ENCODE measurements around the gene TEX261.
"Not testable (repeated sequence)": the region's sequence is repeated elsewhere in the genome, so short reads cannot be mapped to it uniquely, and the experiment has no call there.

The TEX261 gene

GRCh38 chr2:70999931-71000330, 5.3 kb upstream of the TEX261 start:
- DNase-seq = not testable (repeated sequence)

GRCh38 chr2:70999362-70999761, 4.7 kb upstream of the TEX261 start:
- no peak for DNase-seq

- DNase-seq = not testable (repeated sequence)
Measured at GRCh38 chr2:70998885-70999284, 4.2 kb upstream of the TEX261 start.

- DNase-seq = no peak
Measured at GRCh38 chr2:70995426-70995729, 705 bp upstream of the TEX261 start.

- DNase-seq = no peak
Measured at GRCh38 chr2:70994009-70994698, 519 bp downstream of the TEX261 start.

GRCh38 chr2:70992945-70993853, 1.5 kb downstream of the TEX261 start:
- DNase-seq = no peak

GRCh38 chr2:70991742-70992141, 2.9 kb downstream of the TEX261 start:
- no peak for DNase-seq

- DNase-seq = no peak
Measured at GRCh38 chr2:70991142-70991541, 3.5 kb downstream of the TEX261 start.

GRCh38 chr2:70990216-70990615, 4.5 kb downstream of the TEX261 start:
- no peak for DNase-seq

- no peak for DNase-seq
Measured at GRCh38 chr2:70988726-70989648, 5.7 kb downstream of the TEX261 start.

- no peak for DNase-seq
Measured at GRCh38 chr2:70988151-70988550, 6.5 kb downstream of the TEX261 start.

GRCh38 chr2:70987386-70987785, 7.3 kb downstream of the TEX261 start:
- DNase-seq = no peak

- no peak for DNase-seq
Measured at GRCh38 chr2:70986499-70987189, 8.0 kb downstream of the TEX261 start.

- DNase-seq = no peak
Measured at GRCh38 chr2:70985956-70986355, 8.7 kb downstream of the TEX261 start.

- DNase-seq = no peak
Measured at GRCh38 chr2:70985283-70985688, 9.4 kb downstream of the TEX261 start.

GRCh38 chr2:70984576-70985282, 9.9 kb downstream of the TEX261 start:
- DNase-seq = no peak

- no peak for DNase-seq
Measured at GRCh38 chr2:70984228-70984575, 10.5 kb downstream of the TEX261 start.

- no peak for DNase-seq
Measured at GRCh38 chr2:70983506-70984227, 11.0 kb downstream of the TEX261 start.

GRCh38 chr2:70982971-70983370, 11.7 kb downstream of the TEX261 start:
- DNase-seq = no peak

GRCh38 chr2:70981866-70982810, 12.5 kb downstream of the TEX261 start:
- no peak for DNase-seq

All from NCI-H187 (cell line).